Measurements from ENCODE around the gene USP30. TPM values are rescaled to one million over a fixed set of nuclear protein-coding genes. Genes with fewer than 3 reads are reported as not detected.

Gene USP30, protein sequence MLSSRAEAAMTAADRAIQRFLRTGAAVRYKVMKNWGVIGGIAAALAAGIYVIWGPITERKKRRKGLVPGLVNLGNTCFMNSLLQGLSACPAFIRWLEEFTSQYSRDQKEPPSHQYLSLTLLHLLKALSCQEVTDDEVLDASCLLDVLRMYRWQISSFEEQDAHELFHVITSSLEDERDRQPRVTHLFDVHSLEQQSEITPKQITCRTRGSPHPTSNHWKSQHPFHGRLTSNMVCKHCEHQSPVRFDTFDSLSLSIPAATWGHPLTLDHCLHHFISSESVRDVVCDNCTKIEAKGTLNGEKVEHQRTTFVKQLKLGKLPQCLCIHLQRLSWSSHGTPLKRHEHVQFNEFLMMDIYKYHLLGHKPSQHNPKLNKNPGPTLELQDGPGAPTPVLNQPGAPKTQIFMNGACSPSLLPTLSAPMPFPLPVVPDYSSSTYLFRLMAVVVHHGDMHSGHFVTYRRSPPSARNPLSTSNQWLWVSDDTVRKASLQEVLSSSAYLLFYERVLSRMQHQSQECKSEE
- 4.4 and 8.3 TPM in 2 replicates for total RNA-seq

DNA sequence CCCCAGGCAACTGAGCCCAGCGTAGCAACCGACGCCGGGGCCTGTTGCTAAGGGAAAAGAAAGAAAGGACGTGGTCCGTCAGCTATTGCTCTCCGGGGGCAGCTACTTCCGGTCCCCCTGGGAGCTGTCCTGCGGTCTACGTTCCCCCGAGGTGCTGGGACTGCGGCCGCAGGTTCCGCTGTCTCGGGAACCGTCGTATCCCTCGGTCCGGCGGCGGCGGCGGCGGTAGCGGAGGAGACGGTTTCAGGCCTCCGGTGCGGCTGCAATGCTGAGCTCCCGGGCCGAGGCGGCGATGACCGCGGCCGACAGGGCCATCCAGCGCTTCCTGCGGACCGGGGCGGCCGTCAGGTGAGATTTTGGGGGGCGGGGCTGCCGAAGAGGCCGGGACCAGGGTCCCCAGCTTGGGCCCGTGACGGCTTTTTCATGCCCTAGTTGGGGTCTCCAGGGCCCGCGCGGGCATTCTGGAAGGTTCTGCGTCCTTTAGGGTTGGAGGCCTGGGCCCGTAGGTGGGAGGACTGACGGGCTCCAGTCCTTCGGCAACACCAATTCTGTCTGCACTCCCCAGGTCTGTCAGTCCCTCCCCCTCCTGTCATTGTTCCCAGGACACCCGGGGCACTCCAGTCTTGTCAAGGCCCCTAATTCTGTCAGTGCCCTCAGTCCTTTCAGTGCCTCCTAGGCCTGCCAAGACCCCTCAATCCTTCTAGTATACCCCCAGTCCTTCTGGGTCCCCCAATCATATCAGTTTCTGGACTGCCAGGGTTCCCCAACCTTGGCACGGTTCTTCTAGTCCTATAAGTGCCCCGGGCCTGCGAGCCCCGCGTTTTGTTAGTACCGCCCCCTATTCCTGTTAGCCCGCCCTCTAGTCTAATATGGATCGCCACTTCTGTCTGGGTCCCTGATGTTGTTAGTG is at the start of gene USP30:
Gene USP30 (plus strand): TSS at position 163 of the 910 bp plus-strand sequence. CDS start 103 bp downstream, at position 266.

DNA sequence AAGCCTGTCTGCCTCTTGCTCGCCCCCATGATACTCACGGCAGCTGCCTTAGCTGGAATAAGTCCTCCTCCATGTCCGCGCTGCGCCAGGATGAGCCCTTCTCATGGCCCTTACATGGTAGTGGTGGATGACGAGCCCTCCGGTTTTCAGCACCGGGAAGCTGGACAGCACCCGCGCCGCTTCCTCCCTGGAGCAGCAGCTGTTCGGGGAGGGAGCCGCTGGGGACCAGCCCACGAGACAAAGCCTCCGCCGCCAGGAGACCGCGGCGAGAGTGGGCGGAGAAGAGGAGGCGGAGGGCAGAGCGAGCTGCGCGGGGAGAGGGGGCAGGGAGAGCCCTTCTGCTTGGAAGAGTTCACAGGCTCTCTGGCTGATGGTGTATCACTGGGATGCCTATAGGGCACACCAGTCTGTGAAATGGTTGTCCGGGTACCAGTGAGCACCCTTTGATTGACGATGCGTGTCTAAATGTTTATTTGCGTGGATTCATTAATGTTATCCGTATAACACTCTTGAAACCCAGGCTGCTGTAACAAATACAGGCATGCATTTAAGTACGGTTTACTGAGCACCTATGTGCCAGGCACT is 31.5 kb upstream of the USP30 start, which contains the start of gene SVOP:
Gene SVOP (minus strand): TSS at position 273 of the 585 bp plus-strand sequence. CDS start 200 bp downstream, at position 73.

DNA sequence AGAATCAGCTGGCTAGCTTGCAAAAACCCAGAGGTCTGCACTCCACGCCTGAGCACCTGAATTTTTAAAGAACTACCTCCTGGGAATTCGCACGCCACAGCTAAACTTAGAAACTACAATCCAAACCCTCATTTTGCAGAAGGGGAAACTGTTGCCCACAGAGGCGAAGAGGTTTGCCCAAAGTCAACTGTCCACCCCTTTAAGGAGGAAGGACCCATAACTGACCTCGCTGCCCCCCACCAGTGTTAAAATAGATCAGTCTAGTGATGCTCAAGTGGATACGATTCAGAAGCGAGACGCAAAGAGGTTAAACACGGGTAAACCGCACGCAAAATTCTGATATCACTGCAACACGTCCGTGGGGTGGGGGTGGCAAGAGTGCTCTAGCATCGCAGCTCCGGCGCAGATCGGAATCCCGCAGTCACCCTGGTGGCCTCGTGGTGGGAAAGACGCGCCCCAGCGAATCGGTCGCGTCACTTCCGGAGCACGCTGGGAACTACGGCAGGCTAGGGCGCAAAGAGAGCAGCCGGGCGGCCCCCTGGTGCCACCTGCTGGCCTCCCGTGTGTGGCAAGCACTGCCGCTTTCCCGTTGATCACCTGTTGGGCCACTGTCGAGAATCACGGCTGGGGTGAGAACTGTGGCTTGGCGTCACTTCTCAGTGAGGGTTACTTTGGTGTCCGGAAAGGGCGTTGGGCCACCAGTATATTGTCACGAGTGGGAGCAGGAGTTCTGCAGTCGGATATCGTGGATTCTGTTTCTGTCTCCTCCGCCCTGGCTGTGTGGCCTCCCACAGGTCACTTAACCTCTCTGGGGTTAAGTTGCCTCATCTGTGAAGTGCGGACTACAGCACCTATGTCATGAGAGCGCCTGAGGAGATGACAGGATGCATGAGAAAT is 40.9 kb downstream of the USP30 start, which contains the start of gene ALKBH2:
Gene ALKBH2 (minus strand): TSS at position 451 of the 897 bp plus-strand sequence. CDS start 686 bp downstream, outside the sequence.

DNA sequence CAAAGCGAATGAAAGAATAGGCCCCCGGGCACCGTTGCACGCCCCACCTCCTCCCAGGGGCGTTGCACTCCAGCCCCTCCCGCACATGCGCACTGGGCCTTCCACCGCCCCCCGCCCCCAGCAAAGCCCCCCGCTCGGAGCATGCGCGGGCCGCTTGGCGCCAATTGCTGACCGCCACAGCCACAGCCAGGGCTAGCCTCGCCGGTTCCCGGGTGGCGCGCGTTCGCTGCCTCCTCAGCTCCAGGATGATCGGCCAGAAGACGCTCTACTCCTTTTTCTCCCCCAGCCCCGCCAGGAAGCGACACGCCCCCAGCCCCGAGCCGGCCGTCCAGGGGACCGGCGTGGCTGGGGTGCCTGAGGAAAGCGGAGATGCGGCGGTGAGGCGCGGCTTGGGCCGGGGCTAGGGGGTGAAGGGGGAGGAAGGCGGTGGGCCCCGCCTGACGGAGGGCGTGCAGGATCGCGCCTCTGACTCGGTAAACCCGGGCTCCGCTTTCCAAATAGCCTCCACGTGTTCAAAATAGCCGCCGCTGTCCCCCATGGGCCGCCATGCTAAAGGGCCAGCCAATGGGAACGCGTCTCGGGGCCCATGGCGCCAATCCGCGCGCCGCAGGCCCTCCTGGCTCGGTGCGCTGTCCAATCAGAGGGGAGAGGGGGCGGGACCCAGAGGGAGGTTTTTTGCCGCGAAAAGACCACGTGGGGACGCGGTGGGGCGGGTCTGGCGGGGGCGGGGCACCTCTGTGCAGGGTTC is 45.2 kb downstream of the USP30 start, which contains the start of gene UNG:
Gene UNG (plus strand): TSS at position 163 of the 748 bp plus-strand sequence. CDS start 83 bp downstream, at position 246.

DNA sequence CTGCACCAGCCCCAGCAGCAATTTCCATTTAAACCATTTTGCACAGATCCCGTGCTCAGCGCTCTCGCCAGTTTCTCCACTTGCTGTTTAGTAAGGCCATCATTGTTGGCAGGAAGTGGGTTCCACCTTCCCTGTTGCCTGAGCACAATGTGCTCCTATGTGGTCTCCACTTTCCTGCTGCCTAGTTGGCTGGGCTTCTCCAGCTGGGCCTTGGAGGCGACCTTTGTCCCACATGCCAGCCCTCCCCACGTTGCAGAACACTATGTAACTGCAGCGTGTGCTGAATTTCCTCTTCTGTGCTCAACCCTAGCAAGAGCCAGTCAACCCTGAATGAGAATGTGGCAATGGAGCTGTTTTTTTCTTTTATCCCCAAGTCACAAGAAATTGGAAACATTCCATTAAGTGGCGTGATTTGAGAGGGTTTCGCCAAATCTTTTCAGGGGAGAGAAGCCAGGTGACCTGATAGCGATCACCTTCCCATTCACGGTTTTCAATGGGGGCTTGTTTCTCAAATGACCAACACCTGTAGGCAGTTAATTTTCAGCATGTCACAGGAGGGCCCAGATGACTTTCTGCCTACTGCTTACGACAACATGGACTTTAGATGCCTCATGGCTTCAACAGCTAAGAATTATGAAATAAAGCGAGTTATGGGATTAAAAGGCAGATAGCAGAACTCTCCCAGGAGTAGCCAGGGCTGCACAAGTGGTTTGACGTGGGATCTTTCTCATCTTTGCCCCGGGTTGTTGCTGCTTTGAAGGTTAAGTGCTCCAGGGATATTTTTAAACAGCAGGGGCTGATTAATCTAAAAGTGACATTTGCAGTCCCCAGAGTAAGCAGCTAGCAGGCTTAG is 63.6 kb downstream of the USP30 start, which contains the start of gene ACACB:
Gene ACACB (plus strand): TSS at position 830 of the 853 bp plus-strand sequence. CDS start 22,819 bp downstream, outside the sequence.

Other genes with a start within 250 kb of the USP30 start
- 11.3 and 36.7 TPM in 2 replicates for gene SSH1, start 195.0 kb upstream of the USP30 start, total RNA-seq
- gene DAO, start 172.5 kb upstream of the USP30 start, total RNA-seq = not detected in 2 replicates
- gene SVOP, start 31.5 kb upstream of the USP30 start, total RNA-seq = not detected in 2 replicates
- 19.9 and 34.9 TPM in 2 replicates for gene ALKBH2, start 40.9 kb downstream of the USP30 start, total RNA-seq
- 14.4 and 26.1 TPM in 2 replicates for gene UNG, start 45.0 kb downstream of the USP30 start, total RNA-seq
- 1.4 and 3.0 TPM in 2 replicates for gene ACACB, start 64.0 kb downstream of the USP30 start, total RNA-seq

All from nasal cavity respiratory epithelium epithelial cell of viscerocranial mucosa (primary cell).